NCI-H510A (cell line): Measurements from ENCODE around the gene SNRPA1.

Experiments
- DNase-seq: peaks from one replicate; lab custom pipeline; 2025; lab: John Stamatoyannopoulos, UW

Gene SNRPA1

DNA sequence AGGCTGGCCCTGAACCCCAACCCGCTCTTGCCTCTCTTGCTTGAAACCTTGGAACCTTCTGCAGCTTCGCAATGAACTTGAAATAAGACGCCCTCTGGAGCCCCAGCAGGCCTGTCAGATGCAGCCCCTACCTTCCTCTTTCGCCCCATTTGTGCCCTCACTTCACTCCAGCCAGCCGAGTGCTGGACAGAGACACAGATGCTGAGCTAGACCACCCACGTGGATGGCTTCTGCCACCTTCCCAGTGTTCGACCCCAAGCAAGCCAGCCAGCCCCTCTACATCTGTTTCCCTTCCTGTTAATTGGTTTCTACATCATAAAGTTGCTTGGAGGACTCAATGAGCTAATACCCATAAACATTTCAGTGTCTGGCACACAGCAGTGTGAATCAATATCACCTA lies 23.8 kb upstream of the SNRPA1 start:
- no peak for DNase-seq

DNA sequence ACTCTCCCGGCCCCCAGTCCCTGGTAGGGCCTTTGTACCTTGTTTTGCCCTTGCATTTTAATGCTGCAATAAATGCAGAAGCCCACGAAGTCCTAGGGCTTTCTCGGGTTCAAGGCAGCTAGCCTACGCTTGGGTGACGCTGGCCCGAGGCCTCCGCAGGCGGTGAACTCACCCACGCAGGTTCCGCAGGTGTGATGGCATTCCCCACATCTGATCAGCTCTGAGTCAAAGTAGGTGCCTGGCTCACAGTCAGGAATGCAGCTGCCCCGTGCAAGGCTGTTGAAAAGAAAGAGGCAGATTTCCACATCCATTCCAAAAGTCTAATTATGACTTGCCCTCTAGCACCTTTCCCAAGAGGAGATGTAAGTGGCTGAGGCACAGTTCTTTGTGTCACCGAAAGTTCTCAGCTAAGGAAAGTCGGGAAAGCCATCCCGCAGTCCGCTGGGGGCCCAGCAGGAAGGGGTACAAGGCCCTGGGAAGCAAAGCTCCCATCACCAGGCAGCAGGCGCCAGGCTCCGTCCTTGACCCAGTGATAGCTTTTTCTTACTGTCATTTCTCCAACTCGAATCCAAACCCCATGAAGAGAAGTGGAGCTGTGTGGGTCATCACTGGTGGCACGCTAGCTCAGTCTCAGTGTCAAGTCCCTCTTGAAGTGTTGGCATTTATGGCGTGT lies 23.2 kb upstream of the SNRPA1 start:
- no peak for DNase-seq

DNA sequence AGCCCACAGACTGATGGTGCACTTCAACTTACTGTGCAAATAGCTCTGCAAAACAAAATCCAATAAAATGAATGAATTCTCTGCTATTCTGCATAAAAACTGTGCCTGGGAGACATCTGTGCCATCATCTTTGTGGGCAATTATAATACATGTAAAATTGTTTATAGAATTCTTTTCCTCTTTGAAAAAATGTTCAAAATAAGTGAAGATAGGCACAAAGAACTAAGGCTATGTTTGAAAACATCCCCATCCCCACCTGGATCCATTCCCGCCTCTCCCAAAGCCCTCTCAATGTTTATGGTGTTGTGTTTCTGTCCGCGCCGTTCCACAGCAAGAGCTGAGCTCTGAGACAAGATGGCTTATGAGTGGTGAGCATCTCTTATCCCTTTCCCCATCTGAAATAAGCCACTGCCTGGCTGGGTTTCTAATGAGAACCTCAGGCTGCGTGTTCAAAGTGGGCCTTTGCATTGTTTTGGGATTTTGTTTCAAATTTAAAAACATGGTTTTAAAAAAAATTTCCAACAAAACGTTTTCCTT lies 22.4 kb upstream of the SNRPA1 start:
- no peak for DNase-seq

DNA sequence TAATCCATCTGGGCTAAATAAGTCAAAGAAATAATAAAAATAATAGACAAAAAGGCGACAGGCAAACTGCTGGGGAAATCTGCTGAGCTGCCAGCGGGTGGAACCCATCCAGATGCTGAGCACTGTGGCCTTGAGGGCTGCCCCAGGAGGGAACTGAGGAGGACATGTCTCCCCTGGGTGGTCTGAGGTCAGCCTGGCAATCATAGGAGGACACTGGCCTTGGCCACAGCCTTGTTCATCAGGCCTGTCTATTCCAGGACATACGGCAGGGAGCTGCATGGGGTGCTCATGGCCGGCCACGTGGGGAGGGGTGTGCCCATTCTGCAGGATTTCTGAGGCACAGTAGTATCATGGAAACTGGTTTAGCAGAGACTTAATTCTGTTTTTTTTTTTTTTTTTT lies 21.5 kb upstream of the SNRPA1 start:
- no peak for DNase-seq

DNA sequence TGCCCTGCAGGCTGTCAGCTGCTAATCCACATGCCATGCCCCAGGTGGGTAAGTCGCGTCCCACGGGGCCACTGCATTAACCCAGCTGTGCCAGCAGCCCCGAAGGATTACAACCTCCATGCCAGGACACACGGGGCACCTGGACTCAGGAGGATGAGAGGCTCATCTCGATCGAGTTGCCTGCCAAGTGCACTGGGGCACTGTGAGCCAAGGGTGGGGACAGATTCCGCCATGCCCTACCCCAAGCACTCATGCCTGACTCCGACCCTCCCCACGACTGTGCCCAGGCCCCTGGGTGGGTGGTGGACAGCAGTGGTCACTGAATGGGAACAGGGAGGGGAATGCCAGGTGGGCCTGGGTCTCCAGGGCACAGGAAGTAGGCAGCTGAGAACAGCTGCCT lies 20.7 kb upstream of the SNRPA1 start:
- no peak for DNase-seq

DNA sequence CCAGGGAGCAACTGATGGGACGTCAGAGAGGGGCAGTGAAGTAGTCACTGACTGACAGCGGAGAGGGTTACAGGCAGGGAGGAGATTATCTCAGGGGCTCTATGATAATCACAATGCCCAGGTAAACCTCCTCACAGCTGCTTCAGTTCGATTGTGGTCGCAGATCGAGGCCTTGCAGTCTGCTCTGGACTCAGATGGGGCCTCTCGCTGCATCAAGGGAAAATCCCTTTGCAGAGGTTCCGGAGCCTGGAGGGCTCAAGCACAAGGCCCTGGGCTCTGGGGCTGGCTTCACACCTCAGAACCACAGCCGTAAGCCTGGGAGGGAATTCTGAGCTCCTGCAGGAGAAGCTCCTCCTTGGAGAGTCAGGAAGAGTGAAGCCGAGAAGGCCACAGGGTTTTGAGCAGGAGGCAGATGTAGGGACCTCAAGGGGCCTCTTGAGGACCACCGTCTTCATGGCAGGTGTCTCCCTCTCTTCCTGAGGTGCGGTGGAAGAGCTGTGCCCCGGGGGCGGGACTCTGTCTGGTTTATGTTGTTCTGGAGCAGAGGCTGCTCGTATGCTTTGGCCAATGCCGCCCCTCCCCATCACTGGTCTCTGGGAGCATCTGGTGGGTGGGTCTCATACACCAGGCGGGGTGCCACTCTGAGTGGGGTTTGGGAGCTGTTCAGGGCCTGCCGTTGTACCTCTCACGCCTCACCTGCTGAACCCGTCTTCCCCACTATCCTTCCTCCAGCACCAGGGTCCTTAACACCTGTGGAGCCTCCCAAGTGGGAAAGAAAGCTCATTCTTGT lies 19.5 kb upstream of the SNRPA1 start:
- no peak for DNase-seq

DNA sequence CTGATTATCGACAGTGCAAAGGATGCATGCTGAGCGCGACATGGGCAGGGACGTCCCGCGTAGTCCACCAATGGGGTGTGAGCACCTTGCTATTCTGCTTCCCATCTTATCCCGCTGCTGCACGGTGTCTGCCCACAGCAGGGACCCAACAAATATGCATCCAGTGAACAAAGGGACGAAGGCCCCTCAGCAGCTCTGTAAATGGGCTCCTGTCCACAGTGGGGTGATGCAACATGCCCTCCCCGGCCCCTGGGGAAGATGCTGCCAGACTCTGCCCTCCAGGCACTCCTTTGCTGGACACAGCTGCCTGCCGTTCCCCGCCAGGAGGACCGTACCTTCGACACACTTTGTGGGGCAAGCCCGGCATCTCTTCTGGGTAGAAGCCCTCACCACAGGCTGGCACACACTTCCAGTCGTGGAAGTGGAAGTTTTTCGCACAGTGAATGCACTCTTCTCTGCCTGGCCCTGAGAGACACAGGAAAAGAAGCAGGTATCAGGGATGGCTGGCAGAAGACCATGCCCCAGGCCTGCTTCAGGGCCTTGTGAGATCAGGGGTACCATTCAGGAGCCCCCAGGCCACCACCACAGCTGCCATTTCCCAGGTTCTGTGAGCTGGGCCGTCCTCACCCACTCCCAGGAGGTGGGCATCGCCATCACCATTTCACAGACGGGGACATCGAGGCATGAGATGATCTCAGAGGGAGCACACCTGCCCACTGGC lies 18.2 kb upstream of the SNRPA1 start:
- DNase-seq, result no peak

DNA sequence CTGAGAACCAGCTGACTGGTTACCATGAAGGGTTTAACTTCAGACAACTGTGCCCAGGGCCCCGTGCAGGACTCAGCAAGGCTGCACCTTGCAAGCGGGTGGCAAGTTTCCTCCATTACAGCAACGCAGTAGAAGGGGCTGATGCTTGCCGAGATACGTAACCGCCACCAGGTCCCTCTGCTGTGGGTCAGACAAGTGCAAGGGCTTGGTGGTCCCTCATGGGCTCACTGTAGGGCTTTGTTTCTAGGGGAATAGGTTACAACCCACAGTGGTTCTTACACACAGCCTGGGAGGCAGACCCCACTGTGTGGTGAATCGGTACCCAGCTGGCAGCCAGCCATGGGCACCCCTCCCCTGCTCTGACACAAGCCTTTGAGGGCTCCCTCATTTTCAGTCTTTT lies 15.5 kb upstream of the SNRPA1 start:
- DNase-seq, result no peak

DNA sequence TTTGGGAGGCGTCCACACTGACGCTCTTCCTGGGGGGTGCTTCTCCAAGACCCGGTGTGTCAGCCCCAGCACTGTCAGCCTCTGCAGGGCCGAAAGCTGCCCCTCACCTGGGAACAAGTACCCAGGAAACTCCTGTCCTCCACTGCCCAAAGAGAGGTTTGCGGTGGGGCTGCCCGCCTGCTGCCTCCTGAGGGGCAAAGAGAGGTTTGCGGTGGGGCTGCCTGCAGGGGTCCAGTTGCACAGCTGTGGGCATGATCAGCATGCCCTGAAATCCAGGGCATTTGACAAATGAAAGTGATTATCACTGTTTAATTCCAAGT lies 15.1 kb upstream of the SNRPA1 start:
- no peak for DNase-seq

DNA sequence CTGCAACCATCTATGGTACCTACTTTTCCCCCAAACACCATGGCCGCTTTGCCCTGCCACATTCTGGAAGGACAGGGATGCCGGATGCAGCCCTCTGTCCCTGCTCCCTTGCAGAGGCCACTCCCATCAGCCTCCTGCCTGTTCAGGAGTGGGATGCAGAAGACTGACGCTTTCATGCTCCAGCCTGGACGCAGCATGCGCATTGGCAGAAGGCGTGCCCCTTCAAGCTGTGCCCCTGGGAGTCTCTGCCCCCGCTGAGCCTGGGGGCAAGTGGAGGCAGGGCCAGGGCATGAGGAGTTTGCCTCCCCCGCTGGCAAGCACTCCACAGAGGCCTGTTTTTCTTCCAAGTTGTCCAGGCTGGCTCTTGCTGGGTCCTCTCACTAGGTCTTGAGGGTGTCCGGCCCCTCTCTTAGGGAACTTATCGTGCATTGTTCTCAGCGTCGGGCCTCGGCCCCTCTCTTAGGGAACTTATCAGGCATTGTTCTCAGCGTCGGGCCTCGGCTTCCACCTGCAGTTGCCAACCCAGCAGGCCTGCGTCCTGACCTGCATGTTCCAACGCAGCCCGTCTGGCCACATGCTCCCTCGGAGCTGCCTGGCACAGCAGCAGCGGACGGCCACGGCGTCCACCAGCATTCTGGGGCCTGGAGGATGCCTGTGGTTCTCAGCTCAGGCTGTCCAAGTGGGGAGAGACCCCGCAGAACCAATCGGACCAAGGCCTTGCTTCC lies 14.6 kb upstream of the SNRPA1 start:
- no peak for DNase-seq

DNA sequence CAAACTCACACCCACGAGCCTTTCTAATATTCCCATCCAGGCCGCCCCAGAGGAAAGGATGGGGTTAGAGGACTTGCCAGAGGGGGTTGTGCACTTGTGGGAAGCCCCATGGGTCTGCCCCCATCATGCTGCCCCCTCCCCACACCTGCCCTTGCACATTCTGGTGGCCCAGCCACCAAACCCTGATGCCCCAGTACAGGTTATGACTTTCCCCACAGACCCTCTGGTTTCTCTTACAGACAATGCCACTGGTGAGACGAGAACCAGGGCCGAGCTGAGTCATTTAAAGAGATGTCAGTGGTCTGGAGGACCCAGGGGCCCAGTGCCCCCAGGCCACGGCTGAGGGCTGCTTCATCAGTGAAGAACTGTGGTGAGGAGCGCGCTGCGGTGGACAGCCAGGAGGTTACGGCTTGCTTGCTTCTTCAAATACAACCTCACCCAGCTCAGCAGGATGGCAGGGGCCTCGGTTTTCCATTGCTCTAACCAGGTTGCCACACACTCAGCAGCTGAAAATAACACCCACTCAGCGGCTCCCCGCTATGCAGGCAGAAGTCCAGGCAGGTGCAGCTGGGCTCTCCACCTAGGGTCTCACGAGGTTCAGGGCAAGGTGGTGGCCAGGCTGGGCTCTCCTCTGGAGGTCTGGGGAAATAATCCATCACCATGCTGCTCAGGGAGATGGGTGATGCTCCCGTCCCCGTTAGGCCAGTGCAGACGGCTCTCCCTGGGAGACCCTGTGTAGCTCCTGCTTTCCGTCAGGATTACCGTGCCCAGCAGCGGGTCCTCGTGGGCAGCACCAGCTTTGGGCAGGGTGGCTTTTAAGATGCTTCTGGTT lies 13.8 kb upstream of the SNRPA1 start:
- DNase-seq, result no peak

DNA sequence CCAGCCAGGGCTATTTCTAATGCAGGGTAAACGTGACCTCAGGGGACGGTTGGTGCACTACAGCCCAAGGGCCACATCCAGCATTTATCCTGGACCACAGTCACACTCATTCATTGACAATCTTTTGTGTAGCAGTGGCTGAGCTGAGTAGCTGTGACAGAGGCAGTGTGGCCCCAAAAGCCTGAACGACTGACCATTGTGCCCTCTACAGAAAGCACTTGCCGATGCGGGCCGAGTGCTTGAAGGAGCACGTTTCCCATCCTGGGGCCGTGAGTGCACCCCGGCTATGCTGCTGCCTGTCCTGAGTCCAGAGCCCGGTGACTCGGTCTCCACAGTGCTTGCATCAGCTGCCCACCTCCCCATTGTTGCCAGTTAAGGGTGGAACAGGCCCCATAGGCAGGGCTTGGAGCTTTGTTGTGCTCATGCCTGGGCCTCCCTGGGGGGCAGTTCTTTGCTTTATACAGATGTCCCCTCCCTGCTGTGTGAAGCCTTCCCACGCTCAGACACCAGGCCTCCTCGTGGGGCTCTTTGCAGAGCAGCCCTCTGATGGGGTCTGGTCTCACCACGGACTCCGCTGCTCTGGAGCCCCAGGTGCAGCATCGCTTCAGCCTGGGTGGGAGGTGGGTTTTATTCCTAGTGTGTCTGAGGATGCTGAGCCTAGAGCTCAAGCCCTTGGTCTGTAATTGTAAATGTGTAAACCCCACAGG lies 13.0 kb upstream of the SNRPA1 start:
- DNase-seq, result no peak

DNA sequence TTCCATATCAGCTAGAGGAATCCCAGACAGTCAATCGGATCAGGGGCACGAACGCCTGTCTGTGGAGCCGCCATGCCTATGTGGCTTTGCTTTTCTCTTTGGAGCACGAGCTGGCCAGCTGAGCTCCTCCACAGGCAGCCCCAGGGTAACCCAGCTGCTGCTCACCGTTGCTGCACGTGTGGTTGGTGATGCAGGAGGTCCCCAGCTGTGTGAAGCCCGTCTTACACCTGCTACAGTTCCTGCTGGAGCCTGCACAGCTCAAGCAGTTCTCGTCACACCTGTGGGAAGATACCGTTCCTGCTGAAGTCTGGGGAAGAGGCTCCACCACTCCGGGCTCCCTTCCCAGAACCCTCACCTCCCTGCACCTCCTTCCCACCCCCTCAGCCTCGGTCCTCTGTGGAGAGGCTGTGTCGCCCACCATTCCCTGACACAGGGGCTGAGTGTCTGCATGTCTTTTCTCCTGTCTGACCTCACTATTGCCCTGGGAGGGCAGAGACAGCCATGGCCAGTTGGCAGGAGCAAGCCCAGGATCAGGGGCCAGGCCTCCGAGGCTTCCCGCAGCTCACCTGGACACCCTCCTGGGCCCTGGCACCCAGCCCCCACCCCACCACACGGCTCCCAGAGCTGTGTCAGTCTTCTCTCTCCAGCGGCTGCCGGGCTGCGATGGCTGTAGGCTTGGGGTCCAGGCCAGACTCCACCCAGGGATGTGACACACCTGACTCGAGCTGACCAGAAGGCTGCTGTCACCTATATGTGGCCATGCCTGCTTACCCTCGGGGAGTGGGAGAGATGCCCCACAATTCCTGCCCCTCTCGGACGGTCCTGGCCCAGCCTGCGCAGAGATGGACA lies 12.2 kb upstream of the SNRPA1 start:
- DNase-seq, result no peak

DNA sequence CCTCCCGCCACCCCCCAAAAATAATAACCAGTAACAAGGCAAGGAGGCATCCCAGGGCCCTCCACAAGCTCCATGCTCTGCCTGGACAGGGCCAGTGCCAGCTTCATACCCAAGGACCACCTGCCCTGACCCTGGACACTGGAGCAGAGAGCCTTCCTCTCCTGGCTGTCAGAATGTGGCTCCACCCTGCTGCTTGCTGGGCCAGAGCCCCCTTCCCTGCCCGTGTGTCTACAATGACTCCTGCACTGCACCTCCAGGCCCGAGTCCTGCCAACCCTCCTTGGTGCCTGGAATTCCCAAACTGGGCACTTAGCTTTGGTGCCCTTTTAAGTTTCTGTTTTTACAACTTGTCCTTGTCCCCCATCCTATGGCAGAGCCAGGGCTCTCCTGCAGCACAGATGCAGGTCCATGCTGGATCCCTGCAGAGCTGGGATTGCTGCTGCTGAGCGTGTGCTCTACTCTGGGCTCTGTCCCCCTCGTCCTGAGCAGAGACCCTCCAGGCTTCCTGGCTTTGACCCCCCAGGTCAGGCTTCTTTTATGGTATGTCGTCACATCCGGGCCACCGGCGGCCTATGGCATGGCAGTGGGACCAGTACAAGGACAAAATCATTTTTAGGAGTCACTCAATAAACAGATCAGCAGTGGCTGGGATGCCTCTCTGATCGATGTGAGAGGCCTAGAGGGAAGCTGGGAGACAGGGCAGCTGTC lies 11.4 kb upstream of the SNRPA1 start:
- no peak for DNase-seq

DNA sequence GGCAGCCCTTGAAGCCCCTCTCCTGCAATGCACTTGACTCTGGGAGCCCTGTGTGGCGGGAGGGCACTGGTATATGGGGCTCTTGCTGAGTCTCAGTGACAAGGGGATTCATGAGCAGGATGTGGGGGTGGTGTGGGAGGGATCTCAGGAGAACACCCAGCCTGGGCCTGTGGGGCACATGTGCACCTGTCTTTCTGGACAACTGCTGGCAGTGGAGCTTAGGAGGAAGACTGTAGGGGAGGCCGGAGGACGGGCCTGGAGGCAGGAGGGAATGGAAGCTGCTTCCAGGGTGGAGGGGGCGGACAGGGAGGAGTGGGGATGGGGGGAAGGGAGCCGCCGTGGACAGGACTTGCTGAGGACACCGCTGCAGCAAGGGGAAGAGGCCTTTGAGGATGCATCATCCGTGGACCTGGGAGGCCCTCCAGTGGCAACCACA lies 10.8 kb upstream of the SNRPA1 start:
- DNase-seq, result no peak

DNA sequence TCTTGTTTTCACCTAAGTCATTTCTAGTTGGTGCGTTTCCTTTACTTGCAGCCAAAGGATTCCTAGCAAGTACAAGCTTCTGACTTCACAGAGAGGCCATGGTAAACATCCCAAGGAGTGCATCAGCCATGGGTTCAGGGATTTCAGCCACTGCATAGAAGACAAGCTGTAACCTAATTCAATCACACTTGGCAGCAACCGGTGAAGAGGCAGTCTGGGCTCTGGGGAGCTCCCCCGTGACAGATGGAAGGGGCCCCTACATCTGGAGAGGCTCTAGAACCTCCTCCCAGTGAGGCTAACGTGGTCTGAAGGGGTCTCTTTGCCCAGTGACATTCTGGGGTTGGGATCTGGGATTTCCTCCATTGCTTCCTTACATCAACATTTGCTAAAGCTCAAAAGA lies 8.4 kb upstream of the SNRPA1 start:
- no peak for DNase-seq

DNA sequence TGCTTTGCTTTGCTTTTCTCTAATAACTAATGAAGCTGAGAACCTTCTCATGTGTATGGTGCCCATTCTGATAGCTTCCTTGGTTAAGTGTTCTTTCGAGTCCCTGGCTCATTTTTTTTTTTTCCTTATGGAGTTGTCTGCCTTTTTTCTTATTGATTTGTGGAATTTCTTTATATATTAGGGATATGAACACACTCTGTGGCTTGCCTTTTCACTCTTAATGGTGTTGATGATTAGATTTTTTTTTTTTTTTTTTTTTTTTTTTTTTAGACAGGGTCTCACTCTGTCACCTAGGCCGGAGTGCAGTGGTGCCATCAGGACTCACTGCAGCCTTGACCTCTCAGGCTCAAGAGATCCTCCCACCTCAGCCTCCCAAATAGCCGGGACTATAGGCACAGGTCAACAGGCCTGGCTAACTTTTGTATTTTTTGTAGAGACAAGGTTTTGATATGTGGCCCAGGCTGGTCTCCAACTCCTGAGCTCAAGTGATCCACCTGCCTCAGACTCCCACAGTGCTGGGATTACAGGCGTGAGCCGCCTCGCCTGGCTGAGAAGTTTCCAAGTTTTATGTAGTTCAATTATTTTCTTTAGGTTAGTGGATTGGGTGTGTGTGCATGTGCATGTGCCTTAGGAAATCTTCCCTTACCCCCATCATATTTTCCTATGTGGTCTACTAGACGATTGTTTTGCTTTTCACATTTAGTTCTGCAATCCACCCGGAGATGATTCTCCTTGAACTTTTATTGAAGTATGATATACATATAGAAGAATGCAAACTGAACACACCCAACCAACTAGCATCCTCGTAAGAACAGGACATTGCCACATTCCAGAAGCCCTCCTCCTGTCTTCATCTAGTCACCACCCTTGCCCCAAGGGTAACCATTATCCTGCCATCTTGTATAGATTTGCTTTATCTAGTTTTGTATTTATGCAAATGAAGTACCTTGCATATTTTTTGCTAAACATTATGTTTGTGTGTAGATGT lies 1.7 kb upstream of the SNRPA1 start:
- no peak for DNase-seq

DNA sequence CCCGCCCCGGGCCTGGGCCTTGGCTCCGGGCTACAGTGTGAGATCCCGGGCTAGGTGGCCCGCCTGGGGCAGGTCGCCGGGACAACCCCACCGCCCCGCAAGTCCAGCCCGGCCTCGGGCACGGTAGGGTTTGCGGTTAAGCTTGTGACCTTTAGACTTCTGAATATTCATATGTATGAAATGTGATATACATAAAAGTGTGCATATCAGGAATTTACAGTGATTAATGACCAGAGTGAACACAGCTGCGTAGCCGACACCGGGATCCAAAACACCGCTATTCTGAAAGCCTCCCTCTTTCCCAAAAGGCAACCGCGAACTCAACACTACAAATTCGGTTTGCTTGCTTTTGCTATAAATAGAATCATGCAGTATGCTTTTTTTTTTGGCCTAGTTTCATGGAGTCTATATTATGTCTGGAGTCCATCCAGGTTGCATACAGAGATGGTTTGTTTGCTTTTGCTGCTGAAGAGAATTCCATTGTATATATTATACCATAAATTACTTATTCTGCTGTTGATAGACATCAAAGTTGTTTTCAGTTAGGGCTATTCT lies 636 bp upstream of the SNRPA1 start:
- no peak for DNase-seq
